ENCODE results near the gene TNFRSF18. TPM values are rescaled to one million over a fixed set of nuclear protein-coding genes. Genes with fewer than 3 reads are reported as not detected.

Gene TNFRSF18
- total and polyA plus RNA-seq, 4 donors, result 0.20 to 0.68 (median 0.29) TPM

- Histone ChIP-seq H3K4me3 (ENCODE audit: low read depth, low read length) (no peak within 1 kb of the TSS), H3K4me1 (ENCODE audit: control insufficient read depth, insufficient read depth, low read length) (peaks cover under 1% of the 10 kb centered on the region), H3K36me3 (ENCODE audit: control insufficient read depth, insufficient read depth, low read length) (peaks cover 48% of the 10 kb centered on the region), H3K27ac (ENCODE audit: low read depth, low read length) (no peak within 1 kb of the TSS), H3K27me3 (ENCODE audit: control insufficient read depth, insufficient read depth, low read length) (no peaks in the 10 kb centered on the region), H3K9me3 (ENCODE audit: control insufficient read depth, insufficient read depth, low read length) (no peaks in the 10 kb centered on the region)
- no peak for DNase-seq (ENCODE audit: low read depth in 4 of 6, low spot score in 6 of 6)
- whole genome bisulfite sequencing (ENCODE audit: insufficient coverage), result 67% methylated on average over 54 of the region's 56 CpGs
Measured at GRCh38 chr1:1213345-1214265, 7.2 kb upstream of the TNFRSF18 start, which contains the start of gene TNFRSF4. TNFRSF4 (minus strand) TSS chr1:1214153; CDS start chr1:1214127, 26 bp downstream.

- peaks cover 8% of the 10 kb centered on the region for H3K4me1 ChIP-seq (ENCODE audit: control insufficient read depth, insufficient read depth, low read length)
- H3K27me3 ChIP-seq (ENCODE audit: control insufficient read depth, insufficient read depth, low read length), result peaks cover 4% of the 10 kb centered on the region
- no peaks in the 10 kb centered on the region for H3K9me3 ChIP-seq (ENCODE audit: control insufficient read depth, insufficient read depth, low read length)
- no peak overlapping the region for H3K4me3 ChIP-seq (ENCODE audit: low read depth, low read length)
- WGBS (ENCODE audit: insufficient coverage), result 75% methylated on average over 24 of the region's 24 CpGs
- no peak overlapping the region for H3K27ac ChIP-seq (ENCODE audit: low read depth, low read length)
- H3K36me3 ChIP-seq (ENCODE audit: control insufficient read depth, insufficient read depth, low read length), result peaks cover 41% of the 10 kb centered on the region
- DNase-seq (ENCODE audit: low read depth in 4 of 6, low spot score in 6 of 6), result no peak
Measured at GRCh38 chr1:1212780-1213344, 6.5 kb upstream of the TNFRSF18 start.

GRCh38 chr1:1211541-1212441 lies 5.4 kb upstream of the TNFRSF18 start:
- Histone ChIP-seq H3K4me3 (ENCODE audit: low read depth, low read length) (no peak overlapping the region), H3K4me1 (ENCODE audit: control insufficient read depth, insufficient read depth, low read length) (peaks cover 10% of the 10 kb centered on the region), H3K9me3 (ENCODE audit: control insufficient read depth, insufficient read depth, low read length) (no peaks in the 10 kb centered on the region), H3K27me3 (ENCODE audit: control insufficient read depth, insufficient read depth, low read length) (peaks cover 14% of the 10 kb centered on the region), H3K36me3 (ENCODE audit: control insufficient read depth, insufficient read depth, low read length) (peaks cover 30% of the 10 kb centered on the region), H3K27ac (ENCODE audit: low read depth, low read length) (no peak overlapping the region)
- 85% methylated on average over 28 of the region's 28 CpGs for WGBS (ENCODE audit: insufficient coverage)
- no peak for DNase-seq (ENCODE audit: low read depth in 4 of 6, low spot score in 6 of 6)

- Histone ChIP-seq H3K4me3 (ENCODE audit: low read depth, low read length) (no peak overlapping the region), H3K36me3 (ENCODE audit: control insufficient read depth, insufficient read depth, low read length) (peaks cover 22% of the 10 kb centered on the region), H3K4me1 (ENCODE audit: control insufficient read depth, insufficient read depth, low read length) (peaks cover 19% of the 10 kb centered on the region), H3K27ac (ENCODE audit: low read depth, low read length) (no peak overlapping the region), H3K27me3 (ENCODE audit: control insufficient read depth, insufficient read depth, low read length) (peaks cover 21% of the 10 kb centered on the region), H3K9me3 (ENCODE audit: control insufficient read depth, insufficient read depth, low read length) (no peaks in the 10 kb centered on the region)
- DNase-seq (ENCODE audit: low read depth in 4 of 6, low spot score in 6 of 6), result no peak
- 90% methylated on average over 29 of the region's 31 CpGs for WGBS (ENCODE audit: insufficient coverage)
Measured at GRCh38 chr1:1210726-1211540, 4.5 kb upstream of the TNFRSF18 start.

GRCh38 chr1:1208713-1209433 lies 2.5 kb upstream of the TNFRSF18 start:
- WGBS (ENCODE audit: insufficient coverage), result 76% methylated on average over 26 of the region's 38 CpGs

GRCh38 chr1:1207571-1207892 lies 1.1 kb upstream of the TNFRSF18 start:
- Histone ChIP-seq H3K36me3 (ENCODE audit: control insufficient read depth, insufficient read depth, low read length) (no peaks in the 10 kb centered on the region), H3K4me1 (ENCODE audit: control insufficient read depth, insufficient read depth, low read length) (peaks cover 21% of the 10 kb centered on the region), H3K4me3 (ENCODE audit: low read depth, low read length) (no peak overlapping the region), H3K27ac (ENCODE audit: low read depth, low read length) (no peak overlapping the region), H3K27me3 (ENCODE audit: control insufficient read depth, insufficient read depth, low read length) (peaks cover 30% of the 10 kb centered on the region), H3K9me3 (ENCODE audit: control insufficient read depth, insufficient read depth, low read length) (no peaks in the 10 kb centered on the region)
- 82% methylated on average over 6 of the region's 11 CpGs for WGBS (ENCODE audit: insufficient coverage)
- no peak for DNase-seq (ENCODE audit: low read depth in 4 of 6, low spot score in 6 of 6)

More at GRCh38 chr1:1208713-1209433, 2.5 kb upstream of the TNFRSF18 start:
- H3K27me3 ChIP-seq (ENCODE audit: control insufficient read depth, insufficient read depth, low read length), result peaks cover 30% of the 10 kb centered on the region
- H3K4me1 ChIP-seq (ENCODE audit: control insufficient read depth, insufficient read depth, low read length), result peaks cover 21% of the 10 kb centered on the region
- DNase-seq (ENCODE audit: low read depth in 4 of 6, low spot score in 6 of 6), result no peak
- no peak overlapping the region for H3K27ac ChIP-seq (ENCODE audit: low read depth, low read length)
- no peaks in the 10 kb centered on the region for H3K9me3 ChIP-seq (ENCODE audit: control insufficient read depth, insufficient read depth, low read length)
- H3K36me3 ChIP-seq (ENCODE audit: control insufficient read depth, insufficient read depth, low read length), result peaks cover 5% of the 10 kb centered on the region
- no peak overlapping the region for H3K4me3 ChIP-seq (ENCODE audit: low read depth, low read length)

- Histone ChIP-seq H3K4me1 (ENCODE audit: control insufficient read depth, insufficient read depth, low read length) (peaks cover 21% of the 10 kb centered on the region), H3K27ac (ENCODE audit: low read depth, low read length) (no peak overlapping the region), H3K4me3 (ENCODE audit: low read depth, low read length) (no peak overlapping the region), H3K36me3 (ENCODE audit: control insufficient read depth, insufficient read depth, low read length) (no peaks in the 10 kb centered on the region), H3K27me3 (ENCODE audit: control insufficient read depth, insufficient read depth, low read length) (peaks cover 30% of the 10 kb centered on the region), H3K9me3 (ENCODE audit: control insufficient read depth, insufficient read depth, low read length) (no peaks in the 10 kb centered on the region)
- no peak for DNase-seq (ENCODE audit: low read depth in 4 of 6, low spot score in 6 of 6)
- 66% methylated on average over 13 of the region's 19 CpGs for WGBS (ENCODE audit: insufficient coverage)
Measured at GRCh38 chr1:1206966-1207531, 657 bp upstream of the TNFRSF18 start.

- peaks cover 31% of the 10 kb centered on the region for H3K27me3 ChIP-seq (ENCODE audit: control insufficient read depth, insufficient read depth, low read length)
- H3K4me3 ChIP-seq (ENCODE audit: low read depth, low read length), result no peak overlapping the region
- peaks cover 23% of the 10 kb centered on the region for H3K4me1 ChIP-seq (ENCODE audit: control insufficient read depth, insufficient read depth, low read length)
- DNase-seq (ENCODE audit: low read depth in 4 of 6, low spot score in 6 of 6), result no peak
- no peak overlapping the region for H3K27ac ChIP-seq (ENCODE audit: low read depth, low read length)
- H3K9me3 ChIP-seq (ENCODE audit: control insufficient read depth, insufficient read depth, low read length), result no peaks in the 10 kb centered on the region
- WGBS (ENCODE audit: insufficient coverage), result 21% methylated on average over 31 of the region's 31 CpGs
- no peaks in the 10 kb centered on the region for H3K36me3 ChIP-seq (ENCODE audit: control insufficient read depth, insufficient read depth, low read length)
Measured at GRCh38 chr1:1205769-1206375, 520 bp downstream of the TNFRSF18 start.

Data from spinal cord (tissue), 10 donors.